ENCODE data around the gene BUD23.
A peak's percentile ranks its signal among the peaks of the same experiment; 100 is the strongest.
"Not testable (repeated sequence)": the region's sequence is repeated elsewhere in the genome, so short reads cannot be mapped to it uniquely, and the experiment has no call there.

The BUD23 gene

GRCh38 chr7:73716318-73716890 is 33.0 kb downstream of the BUD23 start:
- no peaks in the 10 kb centered on the region for H3K9me3 Mint-ChIP-seq
- peak overlapping the region; percentile 8 for H3K4me3 Mint-ChIP-seq
- H3K27me3 Mint-ChIP-seq, result peaks cover 13% of the 10 kb centered on the region
- peaks cover 37% of the 10 kb centered on the region for H3K4me1 Mint-ChIP-seq
- H3K27ac Mint-ChIP-seq, result no peak overlapping the region
- peaks cover 3% of the 10 kb centered on the region for H3K36me3 Mint-ChIP-seq (ENCODE audit: low read depth)
- ATAC-seq (no peak), DNase-seq (no peak)

GRCh38 chr7:73717025-73717807 is 33.8 kb downstream of the BUD23 start:
- H3K27ac Mint-ChIP-seq, result peak overlapping the region; percentile 89
- peaks cover 16% of the 10 kb centered on the region for H3K27me3 Mint-ChIP-seq
- peak overlapping the region; percentile 81 for H3K4me3 Mint-ChIP-seq
- H3K9me3 Mint-ChIP-seq, result no peaks in the 10 kb centered on the region
- DNase-seq (no peak), ATAC-seq (no peak)
- peaks cover 37% of the 10 kb centered on the region for H3K4me1 Mint-ChIP-seq
- H3K36me3 Mint-ChIP-seq (ENCODE audit: low read depth), result peaks cover 3% of the 10 kb centered on the region

GRCh38 chr7:73717991-73718405 is 34.6 kb downstream of the BUD23 start:
- H3K36me3 Mint-ChIP-seq (ENCODE audit: low read depth), result peaks cover 3% of the 10 kb centered on the region
- peak overlapping the region; percentile 89 for H3K27ac Mint-ChIP-seq

GRCh38 chr7:73718438-73718881 is 35.1 kb downstream of the BUD23 start:
- Mint-ChIP-seq H3K27ac (peak overlapping the region; percentile 89), H3K27me3 (peaks cover 16% of the 10 kb centered on the region), H3K4me3 (peak overlapping the region; percentile 81), H3K36me3 (ENCODE audit: low read depth) (peaks cover 2% of the 10 kb centered on the region), H3K4me1 (peaks cover 37% of the 10 kb centered on the region), H3K9me3 (no peaks in the 10 kb centered on the region)
- DNase-seq (peak; percentile 42), ATAC-seq (no peak)

More at GRCh38 chr7:73717991-73718405, 34.6 kb downstream of the BUD23 start:
- peak; percentile 83 for DNase-seq
- ATAC-seq, result peak; percentile 71
- Mint-ChIP-seq H3K4me1 (peaks cover 37% of the 10 kb centered on the region), H3K4me3 (peak overlapping the region; percentile 81), H3K9me3 (no peaks in the 10 kb centered on the region), H3K27me3 (peaks cover 16% of the 10 kb centered on the region)

- Mint-ChIP-seq H3K36me3 (ENCODE audit: low read depth) (peaks cover 2% of the 10 kb centered on the region), H3K9me3 (no peaks in the 10 kb centered on the region), H3K27ac (peak within 1 kb of the TSS; percentile 89), H3K27me3 (peaks cover 14% of the 10 kb centered on the region), H3K4me1 (peaks cover 37% of the 10 kb centered on the region), H3K4me3 (peak within 1 kb of the TSS; percentile 81)
- ATAC-seq (peak; percentile 50), DNase-seq (peak; percentile 76)
These were observed 35.8 kb downstream of the BUD23 start, which contains the start of gene STX1A for GRCh38 chr7:73718905-73719805. TSS of gene STX1A (minus strand) at chr7:73719669. CDS start at chr7:73719631, 38 bp downstream.

- peak overlapping the region; percentile 74 for H3K27ac Mint-ChIP-seq
These were observed 36.4 kb downstream of the BUD23 start for GRCh38 chr7:73719806-73720169.

GRCh38 chr7:73720443-73720842 is 37.0 kb downstream of the BUD23 start:
- H3K9me3 Mint-ChIP-seq; ATAC-seq; DNase-seq; H3K36me3 Mint-ChIP-seq (ENCODE audit: low read depth): not testable (repeated sequence)
- H3K4me1 Mint-ChIP-seq, result peaks cover 33% of the 10 kb centered on the region
- H3K27ac Mint-ChIP-seq, result peak overlapping the region; percentile 74
- peak overlapping the region; percentile 68 for H3K4me3 Mint-ChIP-seq
- peaks cover 18% of the 10 kb centered on the region for H3K27me3 Mint-ChIP-seq

More at GRCh38 chr7:73719806-73720169, 36.4 kb downstream of the BUD23 start:
- Mint-ChIP-seq H3K4me1 (peaks cover 37% of the 10 kb centered on the region), H3K36me3 (ENCODE audit: low read depth) (peaks cover 2% of the 10 kb centered on the region), H3K4me3 (peak overlapping the region; percentile 68), H3K9me3 (no peaks in the 10 kb centered on the region), H3K27me3 (peaks cover 16% of the 10 kb centered on the region)
- ATAC-seq (no peak), DNase-seq (no peak)

- peaks cover 18% of the 10 kb centered on the region for H3K27me3 Mint-ChIP-seq
These were observed 38.0 kb downstream of the BUD23 start for GRCh38 chr7:73721377-73721817.

GRCh38 chr7:73722182-73722581 is 38.8 kb downstream of the BUD23 start:
- not testable (repeated sequence) for H3K4me3 Mint-ChIP-seq; DNase-seq; H3K36me3 Mint-ChIP-seq (ENCODE audit: low read depth); H3K9me3 Mint-ChIP-seq; H3K27ac Mint-ChIP-seq; ATAC-seq
- H3K27me3 Mint-ChIP-seq, result peaks cover 18% of the 10 kb centered on the region
- peaks cover 18% of the 10 kb centered on the region for H3K4me1 Mint-ChIP-seq

More at GRCh38 chr7:73721377-73721817, 38.0 kb downstream of the BUD23 start:
- Mint-ChIP-seq H3K4me3 (no peak overlapping the region), H3K27ac (no peak overlapping the region), H3K4me1 (peaks cover 23% of the 10 kb centered on the region), H3K9me3 (no peaks in the 10 kb centered on the region), H3K36me3 (ENCODE audit: low read depth) (peaks cover 2% of the 10 kb centered on the region)
- DNase-seq (no peak), ATAC-seq (no peak)

GRCh38 chr7:73722785-73723184 is 39.4 kb downstream of the BUD23 start:
- no peak overlapping the region for H3K4me3 Mint-ChIP-seq

GRCh38 chr7:73723813-73724212 is 40.4 kb downstream of the BUD23 start:
- H3K36me3 Mint-ChIP-seq (ENCODE audit: low read depth), result no peaks in the 10 kb centered on the region
- H3K27me3 Mint-ChIP-seq, result peaks cover 23% of the 10 kb centered on the region
- H3K9me3 Mint-ChIP-seq, result no peaks in the 10 kb centered on the region
- ATAC-seq (no peak), DNase-seq (no peak)
- peaks cover 3% of the 10 kb centered on the region for H3K4me1 Mint-ChIP-seq
- H3K27ac Mint-ChIP-seq, result no peak overlapping the region
- H3K4me3 Mint-ChIP-seq, result no peak overlapping the region

More at GRCh38 chr7:73722785-73723184, 39.4 kb downstream of the BUD23 start:
- Mint-ChIP-seq H3K27ac (no peak overlapping the region), H3K9me3 (no peaks in the 10 kb centered on the region), H3K4me1 (peaks cover 12% of the 10 kb centered on the region), H3K36me3 (ENCODE audit: low read depth) (no peaks in the 10 kb centered on the region), H3K27me3 (peaks cover 18% of the 10 kb centered on the region)
- no peak for ATAC-seq
- no peak for DNase-seq

GRCh38 chr7:73726083-73726466 is 42.7 kb downstream of the BUD23 start:
- Mint-ChIP-seq H3K4me1 (no peaks in the 10 kb centered on the region), H3K9me3 (no peaks in the 10 kb centered on the region), H3K27ac (no peak overlapping the region), H3K4me3 (no peak overlapping the region), H3K36me3 (ENCODE audit: low read depth) (no peaks in the 10 kb centered on the region), H3K27me3 (peaks cover 15% of the 10 kb centered on the region)
- ATAC-seq (no peak), DNase-seq (no peak)

- DNase-seq, result no peak
- ATAC-seq, result no peak
- no peak overlapping the region for H3K4me3 Mint-ChIP-seq
- no peaks in the 10 kb centered on the region for H3K9me3 Mint-ChIP-seq
- no peaks in the 10 kb centered on the region for H3K4me1 Mint-ChIP-seq
- H3K27ac Mint-ChIP-seq, result no peak overlapping the region
- peaks cover 10% of the 10 kb centered on the region for H3K27me3 Mint-ChIP-seq
- no peaks in the 10 kb centered on the region for H3K36me3 Mint-ChIP-seq (ENCODE audit: low read depth)
These were observed 44.6 kb downstream of the BUD23 start for GRCh38 chr7:73727952-73728351.

- no peak overlapping the region for H3K4me3 Mint-ChIP-seq
- H3K9me3 Mint-ChIP-seq, result no peaks in the 10 kb centered on the region
- peaks cover 10% of the 10 kb centered on the region for H3K27me3 Mint-ChIP-seq
- no peak overlapping the region for H3K27ac Mint-ChIP-seq
- H3K4me1 Mint-ChIP-seq, result no peaks in the 10 kb centered on the region
- no peaks in the 10 kb centered on the region for H3K36me3 Mint-ChIP-seq (ENCODE audit: low read depth)
- DNase-seq (no peak), ATAC-seq (no peak)
These were observed 45.2 kb downstream of the BUD23 start for GRCh38 chr7:73728551-73728950.

Measured in activated naive CD8-positive, alpha-beta T cell treated with anti-CD3 and anti-CD28 coated beads, Interleukin-2, amount 50 U/mL, for 24 hours (primary cell).